ENCODE results near the gene CTSC.

Gene CTSC

GRCh38 chr11:88337181-88337986 is at the start of gene CTSC:
CTSC (minus strand) TSS chr11:88337736; CDS start chr11:88337672, 64 bp downstream.
- Histone ChIP-seq H3K4me2 (ENCODE audit: low read depth, low read length, poor library complexity, severe bottlenecking) (peak within 1 kb of the TSS; percentile 77), H3K9me3 (ENCODE audit: insufficient read depth, low read length) (no peaks in the 10 kb centered on the region), H3K4me3 (ENCODE audit: insufficient read depth, low read length, poor library complexity, severe bottlenecking) (peak within 1 kb of the TSS; percentile 98), H4K20me1 (ENCODE audit: low read depth, low read length) (no peaks in the 10 kb centered on the region), H3F3A (ENCODE audit: insufficient read depth) (peaks cover 3% of the 10 kb centered on the region; the same call in 1 of the 2 replicates), H3K79me2 (ENCODE audit: insufficient read depth, low read length) (peaks cover 36% of the 10 kb centered on the region), H3K27me3 (ENCODE audit: low read length) (no peaks in the 10 kb centered on the region), H3K9me2 (replicated peaks; ENCODE audit: insufficient read depth, low read length) (no peaks in the 10 kb centered on the region), H3K36me3 (ENCODE audit: low read length) (peaks cover 22% of the 10 kb centered on the region), H2AFZ (ENCODE audit: low read depth, low read length, severe bottlenecking) (peak within 1 kb of the TSS; percentile 82), H3K27ac (ENCODE audit: low read depth, low read length) (peak within 1 kb of the TSS; percentile 77), H3K9ac (ENCODE audit: low read length) (peak within 1 kb of the TSS; percentile 90)
- no peak for TF ChIP-seq CTCF (IDR thresholded peaks at IDR 0.05; ENCODE audit: insufficient read depth, low read length, poor library complexity, severe bottlenecking)

GRCh38 chr11:88384669-88385005 is 47.1 kb upstream of the CTSC start:
- Histone ChIP-seq H3K27me3 (ENCODE audit: low read length) (no peaks in the 10 kb centered on the region), H3K4me3 (ENCODE audit: insufficient read depth, low read length, poor library complexity, severe bottlenecking) (no peak overlapping the region), H3K4me2 (ENCODE audit: low read depth, low read length, poor library complexity, severe bottlenecking) (no peak overlapping the region), H3K36me3 (ENCODE audit: low read length) (no peaks in the 10 kb centered on the region), H3F3A (ENCODE audit: insufficient read depth) (no peaks in the 10 kb centered on the region), H3K79me2 (ENCODE audit: insufficient read depth, low read length) (no peaks in the 10 kb centered on the region), H3K9ac (ENCODE audit: low read length) (no peak overlapping the region), H3K27ac (ENCODE audit: low read depth, low read length) (no peak overlapping the region), H4K20me1 (ENCODE audit: low read depth, low read length) (no peaks in the 10 kb centered on the region), H2AFZ (ENCODE audit: low read depth, low read length, severe bottlenecking) (no peak overlapping the region), H3K9me3 (ENCODE audit: insufficient read depth, low read length) (no peaks in the 10 kb centered on the region), H3K9me2 (replicated peaks; ENCODE audit: insufficient read depth, low read length) (no peaks in the 10 kb centered on the region)
- no peak for TF ChIP-seq CTCF (IDR thresholded peaks at IDR 0.05; ENCODE audit: insufficient read depth, low read length, poor library complexity, severe bottlenecking)
- TF ChIP-seq EZH2phosphoT487 (conservative IDR thresholded peaks at IDR 0.05; ENCODE audit: low read length), result no peak

GRCh38 chr11:88384004-88384668 is 46.6 kb upstream of the CTSC start:
- H3K27ac ChIP-seq (ENCODE audit: low read depth, low read length), result no peak overlapping the region
- no peak for TF ChIP-seq EZH2phosphoT487 (conservative IDR thresholded peaks at IDR 0.05; ENCODE audit: low read length)
- no peak for TF ChIP-seq CTCF (IDR thresholded peaks at IDR 0.05; ENCODE audit: insufficient read depth, low read length, poor library complexity, severe bottlenecking)
- H3K4me2 ChIP-seq (ENCODE audit: low read depth, low read length, poor library complexity, severe bottlenecking), result no peak overlapping the region

More at GRCh38 chr11:88384004-88384668, 46.6 kb upstream of the CTSC start:
- no peaks in the 10 kb centered on the region for H4K20me1 ChIP-seq (ENCODE audit: low read depth, low read length)
- no peaks in the 10 kb centered on the region for H3K36me3 ChIP-seq (ENCODE audit: low read length)
- H3K4me3 ChIP-seq (ENCODE audit: insufficient read depth, low read length, poor library complexity, severe bottlenecking), result no peak overlapping the region
- H2AFZ ChIP-seq (ENCODE audit: low read depth, low read length, severe bottlenecking), result no peak overlapping the region
- H3K9me2 ChIP-seq (replicated peaks; ENCODE audit: insufficient read depth, low read length), result no peaks in the 10 kb centered on the region
- no peaks in the 10 kb centered on the region for H3K27me3 ChIP-seq (ENCODE audit: low read length)
- H3K9me3 ChIP-seq (ENCODE audit: insufficient read depth, low read length), result no peaks in the 10 kb centered on the region
- no peaks in the 10 kb centered on the region for H3F3A ChIP-seq (ENCODE audit: insufficient read depth)
- no peak overlapping the region for H3K9ac ChIP-seq (ENCODE audit: low read length)
- H3K79me2 ChIP-seq (ENCODE audit: insufficient read depth, low read length), result no peaks in the 10 kb centered on the region
